DND-41 (cell line): Measurements from ENCODE around the gene LRRFIP2.

Experiments used
- ATAC-seq: fragments of 200-7000 bp; cut with Tn5 transposase; 3 replicates; pipeline ENCODE4 v1.9.1; 2021; ENCODE audit warnings: low read depth; ENCODE audit not compliant: insufficient read depth
- DNase-seq: peaks from one replicate; pipeline ENCODE4 v3.0.0-alpha.2; 2020
- H2AFZ ChIP-seq: 2 replicates; pipeline ENCODE4 v1.6.0; 2012; ENCODE audit warnings: low read depth, low read length
- H3K27ac ChIP-seq: 2 replicates; pipeline ENCODE4 v1.5.1; 2012; ENCODE audit warnings: low read length, inconsistent platforms
- H3K27me3 ChIP-seq: fragments of 200-600 bp; sonication (generic); 2 replicates; pipeline ENCODE4 v1.6.0; 2012; ENCODE audit warnings: low read length, mild to moderate bottlenecking, inconsistent platforms; ENCODE audit not compliant: insufficient read depth, poor library complexity
- H3K36me3 ChIP-seq: 2 replicates; pipeline ENCODE4 v1.5.1; 2012; ENCODE audit warnings: low read length, inconsistent platforms; ENCODE audit not compliant: insufficient read depth
- H3K4me1 ChIP-seq: 2 replicates; pipeline ENCODE4 v1.5.1; 2012; ENCODE audit warnings: mild to moderate bottlenecking, low read length; ENCODE audit not compliant: insufficient read depth
- H3K4me2 ChIP-seq: 2 replicates; pipeline ENCODE4 v1.6.0; 2012; ENCODE audit warnings: mild to moderate bottlenecking, moderate library complexity, low read length, inconsistent platforms; ENCODE audit not compliant: insufficient read depth
- H3K4me3 ChIP-seq, 2 experiments: fragments of 200-600 bp in 1 of 2; shearing (Covaris generic) in 1 of 2; 2 replicates each; pipeline ENCODE4 v1.5.1; 2012 to 2016; ENCODE audit warnings: inconsistent platforms in 2 of 2, low read length in 2 of 2, mild to moderate bottlenecking in 2 of 2, low read depth in 1 of 2, moderate library complexity in 1 of 2
- H3K79me2 ChIP-seq: 2 replicates; pipeline ENCODE4 v1.6.0; 2012; ENCODE audit warnings: low read length, inconsistent platforms; ENCODE audit not compliant: insufficient read depth
- H3K9ac ChIP-seq: 2 replicates; pipeline ENCODE4 v1.6.0; 2012; ENCODE audit warnings: low read depth, mild to moderate bottlenecking, inconsistent platforms, low read length, moderate library complexity
- H3K9me3 ChIP-seq: 2 replicates; pipeline ENCODE4 v1.5.1; 2012; ENCODE audit warnings: low read length, moderate library complexity, mild to moderate bottlenecking, inconsistent platforms; ENCODE audit not compliant: insufficient read depth, severe bottlenecking
- H4K20me1 ChIP-seq: 2 replicates; pipeline ENCODE4 v1.6.0; 2012; ENCODE audit warnings: low read length; ENCODE audit not compliant: insufficient read depth
- EZH2 ChIP-seq: IDR thresholded peaks from 3 replicates; pipeline ENCODE4 v1.6.1; 2012; ENCODE audit warnings: borderline replicate concordance, low read depth, mild to moderate bottlenecking, moderate library complexity, low read length, inconsistent platforms; ENCODE audit not compliant: severe bottlenecking
- TF ChIP-seq, protein P1 (sequence below): IDR thresholded peaks from 2 replicates; pipeline ENCODE4 v1.5.1; 2012; ENCODE audit warnings: borderline replicate concordance, low read length, moderate library complexity, mild to moderate bottlenecking; ENCODE audit not compliant: poor library complexity, severe bottlenecking; ENCODE audit errors: extremely low read depth

LRRFIP2 gene

GRCh38 chr3:37221407-37221806, 47.0 kb upstream of the LRRFIP2 start:
- TF ChIP-seq, protein P1, sequence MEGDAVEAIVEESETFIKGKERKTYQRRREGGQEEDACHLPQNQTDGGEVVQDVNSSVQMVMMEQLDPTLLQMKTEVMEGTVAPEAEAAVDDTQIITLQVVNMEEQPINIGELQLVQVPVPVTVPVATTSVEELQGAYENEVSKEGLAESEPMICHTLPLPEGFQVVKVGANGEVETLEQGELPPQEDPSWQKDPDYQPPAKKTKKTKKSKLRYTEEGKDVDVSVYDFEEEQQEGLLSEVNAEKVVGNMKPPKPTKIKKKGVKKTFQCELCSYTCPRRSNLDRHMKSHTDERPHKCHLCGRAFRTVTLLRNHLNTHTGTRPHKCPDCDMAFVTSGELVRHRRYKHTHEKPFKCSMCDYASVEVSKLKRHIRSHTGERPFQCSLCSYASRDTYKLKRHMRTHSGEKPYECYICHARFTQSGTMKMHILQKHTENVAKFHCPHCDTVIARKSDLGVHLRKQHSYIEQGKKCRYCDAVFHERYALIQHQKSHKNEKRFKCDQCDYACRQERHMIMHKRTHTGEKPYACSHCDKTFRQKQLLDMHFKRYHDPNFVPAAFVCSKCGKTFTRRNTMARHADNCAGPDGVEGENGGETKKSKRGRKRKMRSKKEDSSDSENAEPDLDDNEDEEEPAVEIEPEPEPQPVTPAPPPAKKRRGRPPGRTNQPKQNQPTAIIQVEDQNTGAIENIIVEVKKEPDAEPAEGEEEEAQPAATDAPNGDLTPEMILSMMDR: no peak
- TF ChIP-seq EZH2: no peak
- no peaks in the 10 kb centered on the region for H4K20me1 ChIP-seq
- H3K79me2 ChIP-seq: no peaks in the 10 kb centered on the region
- no peak overlapping the region for H3K27ac ChIP-seq
- H3K9ac ChIP-seq: no peak overlapping the region
- H3K4me1 ChIP-seq: peaks cover 22% of the 10 kb centered on the region
- DNase-seq: no peak
- H3K4me2 ChIP-seq: no peak overlapping the region
- H3K27me3 ChIP-seq: no peaks in the 10 kb centered on the region
- H2AFZ ChIP-seq: no peak overlapping the region
- H3K9me3 ChIP-seq: peaks cover 14% of the 10 kb centered on the region
- H3K36me3 ChIP-seq: no peaks in the 10 kb centered on the region
- no peak for ATAC-seq
- H3K4me3 ChIP-seq: no peak overlapping the region

GRCh38 chr3:37219266-37219665, 44.9 kb upstream of the LRRFIP2 start:
- TF ChIP-seq EZH2: no peak
- TF ChIP-seq, protein P1: no peak
- ATAC-seq: no peak

GRCh38 chr3:37218206-37218605, 43.8 kb upstream of the LRRFIP2 start:
- no peaks in the 10 kb centered on the region for H3K27me3 ChIP-seq
- peaks cover 14% of the 10 kb centered on the region for H3K9me3 ChIP-seq
- no peak for TF ChIP-seq EZH2
- TF ChIP-seq, protein P1: no peak
- DNase-seq: no peak
- H3K36me3 ChIP-seq: no peaks in the 10 kb centered on the region
- no peak overlapping the region for H2AFZ ChIP-seq
- no peak overlapping the region for H3K4me3 ChIP-seq
- no peak for ATAC-seq
- H3K79me2 ChIP-seq: no peaks in the 10 kb centered on the region
- no peak overlapping the region for H3K9ac ChIP-seq
- H3K27ac ChIP-seq: no peak overlapping the region
- no peaks in the 10 kb centered on the region for H4K20me1 ChIP-seq
- H3K4me2 ChIP-seq: no peak overlapping the region
- peaks cover 5% of the 10 kb centered on the region for H3K4me1 ChIP-seq

More at GRCh38 chr3:37219266-37219665, 44.9 kb upstream of the LRRFIP2 start:
- Histone ChIP-seq H3K4me2 (no peak overlapping the region), H3K4me3 (no peak overlapping the region), H3K27me3 (no peaks in the 10 kb centered on the region), H3K9me3 (peaks cover 14% of the 10 kb centered on the region), H2AFZ (no peak overlapping the region), H3K27ac (no peak overlapping the region), H4K20me1 (no peaks in the 10 kb centered on the region), H3K4me1 (peaks cover 8% of the 10 kb centered on the region), H3K79me2 (no peaks in the 10 kb centered on the region), H3K36me3 (no peaks in the 10 kb centered on the region), H3K9ac (no peak overlapping the region)
- DNase-seq: no peak
